Endothelial cell (in vitro differentiated cells): ENCODE results near the gene UBE3B. TPM values are rescaled to one million over a fixed set of nuclear protein-coding genes. Genes with fewer than 3 reads are reported as not detected.

ENCODE experiments used
- DNase-seq: peaks from one replicate; pipeline ENCODE4 v3.0.0; 2021; ENCODE audit warnings: low spot score
- H3K27ac Mint-ChIP-seq: one replicate; pipeline ENCODE4 v1.8.0; 2021; ENCODE audit warnings: mixed read lengths, inconsistent platforms; ENCODE audit not compliant: unreplicated experiment
- H3K27me3 Mint-ChIP-seq: one replicate; pipeline ENCODE4 v1.8.0; 2021; ENCODE audit warnings: mild to moderate bottlenecking, moderate library complexity, mixed read lengths, inconsistent platforms; ENCODE audit not compliant: unreplicated experiment
- H3K36me3 Mint-ChIP-seq: one replicate; pipeline ENCODE4 v1.8.0; 2021; ENCODE audit warnings: mild to moderate bottlenecking, low read depth, mixed read lengths, inconsistent platforms; ENCODE audit not compliant: unreplicated experiment
- H3K4me1 Mint-ChIP-seq: one replicate; pipeline ENCODE4 v1.8.0; 2021; ENCODE audit warnings: mild to moderate bottlenecking, mixed read lengths, inconsistent platforms; ENCODE audit not compliant: unreplicated experiment
- H3K4me3 Mint-ChIP-seq: one replicate; pipeline ENCODE4 v1.8.0; 2021; ENCODE audit warnings: mild to moderate bottlenecking, mixed read lengths, inconsistent platforms; ENCODE audit not compliant: unreplicated experiment
- H3K9me3 Mint-ChIP-seq: one replicate; pipeline ENCODE4 v1.8.0; 2021; ENCODE audit warnings: mixed read lengths, inconsistent platforms; ENCODE audit not compliant: unreplicated experiment
- total RNA-seq: library from RNA; stranded (reverse); fragmentation: NEBNext Ultra II Directional; extraction: Animal tissue kit (Norgen Biotek cat#: 25700); gene quantifications from one replicate; pipeline ENCODE4 v1.2.1, GENCODE V29; 2021; ENCODE audit not compliant: unreplicated experiment
- TF ChIP-seq, protein P1 (sequence below): fragments of 200-600 bp; sonication (generic); IDR thresholded peaks from one replicate; pipeline ENCODE4 v1.5.0; 2021; ENCODE audit warnings: antibody characterized with exemption; ENCODE audit not compliant: unreplicated experiment

The UBE3B gene
- total RNA-seq, 1 donor from 2014 or later = 44.3 TPM

DNA sequence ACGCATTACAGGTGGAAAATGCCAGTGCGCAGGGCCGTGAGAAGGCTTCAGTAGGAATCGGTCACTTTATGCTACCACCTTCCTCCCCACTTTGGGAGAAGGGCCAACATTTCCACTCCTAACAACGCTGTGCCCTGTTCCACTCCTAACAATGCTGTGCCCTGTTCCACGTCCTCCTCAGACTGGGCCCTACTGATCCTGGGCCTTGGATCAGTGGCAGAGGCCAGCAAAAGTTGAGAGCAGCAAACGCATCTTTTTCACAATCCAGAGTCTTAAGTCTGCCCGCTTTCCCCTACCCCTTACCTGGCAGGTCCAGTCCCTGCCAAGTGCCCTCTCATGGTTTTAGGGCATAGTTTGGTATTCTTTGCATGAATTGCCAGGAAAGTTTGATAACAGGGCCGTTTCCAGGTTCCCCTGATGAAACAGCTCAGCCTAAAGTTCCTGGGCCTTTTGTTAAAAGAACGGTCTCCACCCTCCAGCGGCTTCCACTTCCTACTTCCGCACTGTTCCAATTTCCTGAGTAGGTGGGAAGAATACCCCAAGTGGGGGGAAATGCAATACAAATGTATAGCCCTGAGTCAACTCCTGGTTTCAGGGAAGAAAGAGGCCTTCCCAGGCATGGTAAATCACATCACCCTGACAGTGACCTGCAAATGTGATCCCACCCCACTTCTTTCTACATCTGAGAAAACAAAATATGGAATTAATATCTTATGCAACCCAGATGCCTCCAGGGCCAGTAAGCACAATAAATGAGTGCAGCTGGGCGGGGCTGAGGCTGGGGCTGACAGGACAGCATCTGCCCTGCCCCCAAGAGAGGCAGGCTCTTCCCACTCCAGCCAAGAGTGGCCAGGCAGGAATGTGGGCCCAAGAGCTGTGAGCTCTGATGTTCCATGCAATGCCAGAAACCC, 15.3 kb upstream of the UBE3B start:
- peaks cover 4% of the 10 kb centered on the region for H3K27me3 Mint-ChIP-seq
- DNase-seq = peak; percentile 51
- peak overlapping the region; percentile 48 for H3K4me3 Mint-ChIP-seq
- peaks cover 93% of the 10 kb centered on the region for H3K4me1 Mint-ChIP-seq
- no peaks in the 10 kb centered on the region for H3K9me3 Mint-ChIP-seq
- peak overlapping the region; percentile 100 for H3K27ac Mint-ChIP-seq
- H3K36me3 Mint-ChIP-seq = peaks cover 59% of the 10 kb centered on the region
- TF ChIP-seq, protein P1, sequence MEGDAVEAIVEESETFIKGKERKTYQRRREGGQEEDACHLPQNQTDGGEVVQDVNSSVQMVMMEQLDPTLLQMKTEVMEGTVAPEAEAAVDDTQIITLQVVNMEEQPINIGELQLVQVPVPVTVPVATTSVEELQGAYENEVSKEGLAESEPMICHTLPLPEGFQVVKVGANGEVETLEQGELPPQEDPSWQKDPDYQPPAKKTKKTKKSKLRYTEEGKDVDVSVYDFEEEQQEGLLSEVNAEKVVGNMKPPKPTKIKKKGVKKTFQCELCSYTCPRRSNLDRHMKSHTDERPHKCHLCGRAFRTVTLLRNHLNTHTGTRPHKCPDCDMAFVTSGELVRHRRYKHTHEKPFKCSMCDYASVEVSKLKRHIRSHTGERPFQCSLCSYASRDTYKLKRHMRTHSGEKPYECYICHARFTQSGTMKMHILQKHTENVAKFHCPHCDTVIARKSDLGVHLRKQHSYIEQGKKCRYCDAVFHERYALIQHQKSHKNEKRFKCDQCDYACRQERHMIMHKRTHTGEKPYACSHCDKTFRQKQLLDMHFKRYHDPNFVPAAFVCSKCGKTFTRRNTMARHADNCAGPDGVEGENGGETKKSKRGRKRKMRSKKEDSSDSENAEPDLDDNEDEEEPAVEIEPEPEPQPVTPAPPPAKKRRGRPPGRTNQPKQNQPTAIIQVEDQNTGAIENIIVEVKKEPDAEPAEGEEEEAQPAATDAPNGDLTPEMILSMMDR = no peak

DNA sequence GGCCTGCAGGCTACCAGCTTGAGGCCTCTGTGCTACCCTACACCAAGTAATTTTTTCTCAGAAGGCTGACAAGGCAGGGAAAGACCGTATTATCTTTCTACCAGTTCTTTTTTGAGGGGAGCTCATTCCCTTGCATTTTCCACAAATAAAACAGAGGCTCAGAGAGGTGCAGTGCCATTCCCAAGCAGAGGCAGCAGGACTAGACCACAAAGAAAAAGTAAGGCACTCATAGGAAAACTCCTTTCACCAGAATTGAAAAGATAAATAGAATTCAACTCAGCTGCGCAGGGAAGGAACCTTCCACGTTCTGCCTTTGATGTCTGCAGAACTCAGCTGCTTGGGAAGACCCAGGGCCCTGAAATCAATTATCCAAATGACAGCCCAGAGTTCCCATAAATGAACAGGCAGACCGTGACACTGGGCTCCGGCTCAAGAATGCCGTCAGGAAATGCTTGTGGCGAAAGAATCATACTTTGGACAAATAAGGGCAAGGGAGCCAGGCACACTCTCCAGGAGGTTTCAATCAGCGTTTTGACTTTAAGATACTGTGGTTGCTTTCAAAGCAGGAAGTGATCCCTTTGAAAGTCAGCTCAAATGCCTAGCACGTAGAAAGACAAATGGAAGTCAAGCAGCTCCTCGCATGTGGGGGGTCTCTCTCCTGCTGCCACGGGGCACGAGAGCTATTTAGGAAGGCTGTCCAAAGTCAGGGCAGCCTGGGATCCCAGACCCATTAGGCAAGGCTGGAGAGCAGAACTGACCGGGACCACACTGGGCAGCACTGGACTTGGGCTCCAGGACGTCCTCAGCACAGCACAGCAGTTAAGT, 14.4 kb upstream of the UBE3B start:
- Mint-ChIP-seq H3K9me3 (no peaks in the 10 kb centered on the region), H3K27ac (peak overlapping the region; percentile 100), H3K36me3 (peaks cover 52% of the 10 kb centered on the region), H3K27me3 (peaks cover 4% of the 10 kb centered on the region), H3K4me3 (peak overlapping the region; percentile 48), H3K4me1 (peaks cover 94% of the 10 kb centered on the region)
- DNase-seq = peak; percentile 30
- TF ChIP-seq, protein P1 = no peak

DNA sequence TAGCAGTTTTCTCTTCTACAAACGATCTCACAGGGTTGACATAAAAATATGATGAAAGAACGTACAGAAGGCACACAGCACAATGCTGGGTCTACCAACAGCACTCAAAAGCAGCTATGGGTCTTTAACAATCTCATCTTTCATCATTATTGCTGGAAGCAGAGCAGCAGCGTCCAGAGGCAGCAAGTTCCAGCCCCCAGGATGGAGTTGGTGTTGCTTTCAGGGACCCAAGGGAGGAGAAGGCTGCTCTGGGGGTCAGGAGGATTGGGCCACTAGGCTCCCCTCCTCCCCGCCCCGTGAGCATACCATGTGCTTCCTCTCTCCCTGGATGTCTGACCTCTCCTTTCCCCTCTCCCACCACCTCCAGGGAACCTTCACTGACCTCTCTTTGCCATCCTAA, 13.7 kb upstream of the UBE3B start:
- Mint-ChIP-seq H3K4me3 (no peak overlapping the region), H3K27me3 (peaks cover 8% of the 10 kb centered on the region), H3K4me1 (peaks cover 95% of the 10 kb centered on the region), H3K36me3 (peaks cover 55% of the 10 kb centered on the region), H3K9me3 (no peaks in the 10 kb centered on the region), H3K27ac (peak overlapping the region; percentile 100)
- DNase-seq = no peak
- TF ChIP-seq, protein P1 = no peak

DNA sequence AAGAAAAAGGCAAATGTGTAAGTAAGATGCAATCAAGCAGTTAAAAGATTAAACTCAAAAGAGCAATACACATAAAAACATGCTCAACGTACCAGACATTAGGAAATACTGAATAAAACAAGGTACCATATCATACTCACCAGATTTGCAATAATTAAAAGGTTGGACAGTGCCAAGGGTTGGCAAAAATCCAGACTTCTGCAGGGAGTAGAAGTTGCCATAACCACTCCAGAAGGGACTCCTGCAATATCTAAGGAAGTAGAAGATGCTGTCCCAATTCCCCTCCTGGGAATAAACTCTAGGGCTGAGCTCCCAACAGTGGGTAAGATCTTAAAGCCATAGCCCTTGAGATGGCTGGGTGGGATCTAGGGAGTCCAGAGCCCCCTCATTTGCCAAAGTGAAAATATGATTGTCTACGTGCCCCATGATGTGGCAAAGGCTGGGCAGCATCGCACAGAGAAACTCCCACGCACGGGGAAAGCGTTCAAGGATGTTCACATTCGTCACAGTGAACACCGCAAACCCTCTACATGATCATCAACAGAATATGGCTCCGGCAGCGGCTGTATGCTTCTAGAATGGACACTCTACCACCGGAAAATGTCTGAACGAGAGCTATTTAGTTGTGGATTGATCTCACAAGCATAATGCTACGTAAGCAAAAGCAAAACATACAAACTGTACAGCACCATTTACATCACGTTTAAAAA, 12.6 kb upstream of the UBE3B start:
- TF ChIP-seq, protein P1 = no peak
- Mint-ChIP-seq H3K36me3 (peaks cover 52% of the 10 kb centered on the region), H3K9me3 (no peaks in the 10 kb centered on the region), H3K4me3 (peak overlapping the region; percentile 42), H3K27me3 (peaks cover 6% of the 10 kb centered on the region), H3K4me1 (peaks cover 91% of the 10 kb centered on the region), H3K27ac (peak overlapping the region; percentile 100)
- DNase-seq = no peak
